ENCODE data around the gene ATP7B. TPM values are rescaled to one million over a fixed set of nuclear protein-coding genes. Genes with fewer than 3 reads are reported as not detected.

The ATP7B gene
- total RNA-seq, 1 donor from 2014 or later, result 3.8 TPM

- no peaks in the 10 kb centered on the region for H3K27me3 ChIP-seq (ENCODE audit: low read depth)
- no peak for DNase-seq
- TF ChIP-seq CTCF (IDR thresholded peaks at IDR 0.05; ENCODE audit: borderline replicate concordance), result no peak
- H3K9me3 ChIP-seq (replicated peaks), result no peaks in the 10 kb centered on the region
- H3K4me3 ChIP-seq, result no peak overlapping the region
- peaks cover 44% of the 10 kb centered on the region for H3K36me3 ChIP-seq
- intact Hi-C loops (cut with micrococcal nuclease), result no loop called here
- H3K4me1 ChIP-seq, result peaks cover under 1% of the 10 kb centered on the region
- H3K27ac ChIP-seq (replicated peaks), result no peak overlapping the region
These were observed 77.7 kb downstream of the ATP7B start for GRCh38 chr13:51933466-51934058.

GRCh38 chr13:51932231-51932630 lies 79.0 kb downstream of the ATP7B start:
- Histone ChIP-seq H3K27ac (replicated peaks) (no peak overlapping the region), H3K27me3 (ENCODE audit: low read depth) (no peaks in the 10 kb centered on the region), H3K4me3 (no peak overlapping the region), H3K9me3 (replicated peaks) (no peaks in the 10 kb centered on the region), H3K4me1 (peaks cover 11% of the 10 kb centered on the region), H3K36me3 (peaks cover 38% of the 10 kb centered on the region)
- intact Hi-C loops (cut with micrococcal nuclease), result no loop called here
- no peak for DNase-seq
- TF ChIP-seq CTCF (IDR thresholded peaks at IDR 0.05; ENCODE audit: borderline replicate concordance), result no peak

GRCh38 chr13:51931606-51932005 lies 79.6 kb downstream of the ATP7B start:
- Histone ChIP-seq H3K4me1 (peaks cover 11% of the 10 kb centered on the region), H3K4me3 (no peak overlapping the region), H3K36me3 (peaks cover 36% of the 10 kb centered on the region), H3K9me3 (replicated peaks) (no peaks in the 10 kb centered on the region), H3K27ac (replicated peaks) (no peak overlapping the region), H3K27me3 (ENCODE audit: low read depth) (no peaks in the 10 kb centered on the region)
- no peak for DNase-seq
- no peak for TF ChIP-seq CTCF (IDR thresholded peaks at IDR 0.05; ENCODE audit: borderline replicate concordance)
- intact Hi-C loops (cut with micrococcal nuclease), result no loop called here

- H3K4me1 ChIP-seq, result peaks cover 11% of the 10 kb centered on the region
- no peak overlapping the region for H3K4me3 ChIP-seq
- H3K27ac ChIP-seq (replicated peaks), result no peak overlapping the region
- no peaks in the 10 kb centered on the region for H3K9me3 ChIP-seq (replicated peaks)
- no peak for DNase-seq
- H3K27me3 ChIP-seq (ENCODE audit: low read depth), result no peaks in the 10 kb centered on the region
- TF ChIP-seq CTCF (IDR thresholded peaks at IDR 0.05; ENCODE audit: borderline replicate concordance), result no peak
- intact Hi-C loops (cut with micrococcal nuclease), result no loop called here
- H3K36me3 ChIP-seq, result peaks cover 28% of the 10 kb centered on the region
These were observed 81.6 kb downstream of the ATP7B start for GRCh38 chr13:51929699-51930098.

DNA sequence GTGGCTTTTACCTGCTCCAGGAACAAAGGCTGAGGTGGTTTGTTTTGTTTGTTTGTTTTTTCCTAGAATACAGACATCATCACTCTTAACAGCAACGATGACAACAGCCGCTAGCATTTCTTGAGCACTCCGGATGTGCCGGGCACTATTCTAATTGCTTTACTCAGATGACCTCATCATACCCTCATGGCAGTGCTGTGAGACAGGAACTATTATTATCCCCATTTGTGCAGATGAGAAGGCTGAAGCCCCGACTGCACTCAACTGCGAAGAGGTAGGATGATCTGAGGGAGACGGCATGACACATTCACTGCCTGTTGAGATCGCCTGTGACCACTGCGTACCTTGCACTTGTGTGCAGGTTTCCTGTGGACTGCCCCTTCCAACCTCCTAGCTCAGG lies 83.0 kb downstream of the ATP7B start:
- intact Hi-C loops (cut with micrococcal nuclease), result no loop called here
- TF ChIP-seq CTCF (IDR thresholded peaks at IDR 0.05; ENCODE audit: borderline replicate concordance), result no peak
- Histone ChIP-seq H3K36me3 (peaks cover 13% of the 10 kb centered on the region), H3K9me3 (replicated peaks) (no peaks in the 10 kb centered on the region), H3K27ac (replicated peaks) (no peak overlapping the region), H3K4me1 (peaks cover 11% of the 10 kb centered on the region), H3K4me3 (no peak overlapping the region), H3K27me3 (ENCODE audit: low read depth) (no peaks in the 10 kb centered on the region)
- DNase-seq, result no peak

Data from left ventricle myocardium inferior (tissue), 1 donor.